Liver (tissue), 9 donors: Measurements from ENCODE around the gene CYP2U1. TPM values are rescaled to one million over a fixed set of nuclear protein-coding genes. Genes with fewer than 3 reads are reported as not detected.

Experiments
- DNase-seq: peaks from one replicate; pipeline ENCODE4 v3.0.0-alpha.2; 2017; ENCODE audit warnings: low spot score
- H3K27ac ChIP-seq, 2 donors: one replicate each; pipeline ENCODE4 v1.7.0; 2013; ENCODE audit warnings: inconsistent platforms in 2 of 2, low read length in 2 of 2, control low read depth in 1 of 2, low read depth in 1 of 2, mild to moderate bottlenecking in 1 of 2
- H3K27me3 ChIP-seq, 4 donors: one replicate each; pipeline versions ENCODE4 v1.6.1 to v1.7.0; 2013; ENCODE audit warnings: low read length in 3 of 4, inconsistent platforms in 1 of 4, mild to moderate bottlenecking in 1 of 4, moderate library complexity in 1 of 4; ENCODE audit not compliant: control insufficient read depth in 4 of 4, insufficient read depth in 4 of 4
- H3K36me3 ChIP-seq, 4 donors: one replicate each; pipeline versions ENCODE4 v1.6.1 to v1.7.0; 2013; ENCODE audit warnings: low read length in 3 of 4, mild to moderate bottlenecking in 3 of 4, low read depth in 1 of 4, moderate library complexity in 1 of 4; ENCODE audit not compliant: control insufficient read depth in 4 of 4, insufficient read depth in 3 of 4
- H3K4me1 ChIP-seq, 4 donors: one replicate each; pipeline versions ENCODE4 v1.6.1 to v1.7.0; 2013; ENCODE audit warnings: low read length in 3 of 4, mild to moderate bottlenecking in 3 of 4, moderate library complexity in 1 of 4; ENCODE audit not compliant: control insufficient read depth in 4 of 4, insufficient read depth in 4 of 4
- H3K4me3 ChIP-seq, 3 donors: one replicate each; pipeline versions ENCODE4 v1.6.1 to v1.7.0; 2013; ENCODE audit warnings: low read length in 3 of 3, control low read depth in 1 of 3, low read depth in 1 of 3, mild to moderate bottlenecking in 1 of 3
- H3K9ac ChIP-seq, 2 donors: one replicate each; pipeline ENCODE4 v1.7.0; 2013; ENCODE audit warnings: low read length in 2 of 2, mild to moderate bottlenecking in 2 of 2, moderate library complexity in 2 of 2, control low read depth in 1 of 2, low read depth in 1 of 2
- H3K9me3 ChIP-seq, 4 donors: one replicate each; pipeline versions ENCODE4 v1.6.1 to v1.7.0; 2013; ENCODE audit warnings: low read length in 3 of 4; ENCODE audit not compliant: control insufficient read depth in 4 of 4
- EGR1 ChIP-seq, 2 donors: IDR thresholded peaks; 2 replicates each; pipeline ENCODE4 v1.6.1; 2016 to 2018; ENCODE audit warnings: antibody characterized with exemption in 2 of 2, low read depth in 2 of 2
- FOXA1 ChIP-seq: IDR thresholded peaks from 2 replicates; pipeline ENCODE4 v1.6.1; 2016; ENCODE audit warnings: antibody characterized with exemption
- GABPA ChIP-seq, 2 donors: IDR thresholded peaks in 1 of 2; conservative IDR thresholded peaks in 1 of 2; 2 replicates each; pipeline ENCODE4 v1.6.1; 2016; ENCODE audit warnings: antibody characterized with exemption in 2 of 2, mild to moderate bottlenecking in 1 of 2, moderate library complexity in 1 of 2
- HNF4A ChIP-seq, 2 donors: conservative IDR thresholded peaks; 2 replicates each; pipeline ENCODE4 v1.6.1; 2016; ENCODE audit warnings: antibody characterized with exemption in 2 of 2, mild to moderate bottlenecking in 2 of 2
- HNF4G ChIP-seq: IDR thresholded peaks from 2 replicates; pipeline ENCODE4 v1.6.1; 2016; ENCODE audit warnings: antibody characterized with exemption
- NR2F2 ChIP-seq: IDR thresholded peaks from 2 replicates; pipeline ENCODE4 v1.6.1; 2016; ENCODE audit warnings: antibody characterized with exemption
- RAD21 ChIP-seq, 2 donors: IDR thresholded peaks; 2 replicates each; pipeline ENCODE4 v1.6.1; 2016; ENCODE audit warnings: antibody characterized with exemption in 2 of 2, mild to moderate bottlenecking in 2 of 2
- RXRA ChIP-seq, 2 donors: IDR thresholded peaks; 2 replicates each; pipeline ENCODE4 v1.6.1; 2017 to 2018; ENCODE audit warnings: antibody characterized with exemption in 2 of 2, mild to moderate bottlenecking in 1 of 2
- SP1 ChIP-seq: IDR thresholded peaks from 2 replicates; pipeline ENCODE4 v1.6.1; 2018; ENCODE audit warnings: antibody characterized with exemption, mild to moderate bottlenecking
- WGBS: extraction: QIAGEN DNeasy Blood & Tissue Kit; methylation state at CpG from one replicate; pipeline ENCODE4 v1.1.7; 2013; 5-methylcytosine and 5-hydroxymethylcytosine counted together
- polyA plus RNA-seq, 2 donors: library from polyadenylated mRNA; stranded (reverse) in 1 of 2; unstranded in 1 of 2; fragments of 200-250 nt in 1 of 2; fragments of >200 nt in 1 of 2; fragmentation: Nextera tagmentation in 1 of 2; extraction: Ambion mirVana in 1 of 2; gene quantifications; one replicate each; pipeline versions ENCODE4 v1.2.1 to v1.2.3, GENCODE V29; 2013 to 2015
- total RNA-seq, 2 donors: library from RNA; depleted of rRNA; stranded (reverse); fragments of >200 nt; gene quantifications; one replicate each; pipeline ENCODE4 v1.2.3, GENCODE V29; 2014
- TF ChIP-seq, protein P1 (sequence below): IDR thresholded peaks from 2 replicates; pipeline ENCODE4 v1.6.1; 2016; ENCODE audit warnings: antibody characterized with exemption
- TF ChIP-seq, protein P2 (sequence below): IDR thresholded peaks from 2 replicates; pipeline ENCODE4 v1.6.1; 2016; ENCODE audit warnings: antibody characterized with exemption
- TF ChIP-seq, protein P3 (sequence below): IDR thresholded peaks from 2 replicates; pipeline ENCODE4 v1.6.1; 2016; ENCODE audit warnings: antibody characterized with exemption
- TF ChIP-seq, protein P4 (sequence below): IDR thresholded peaks from 2 replicates; pipeline ENCODE4 v1.6.1; 2016; ENCODE audit warnings: antibody characterized with exemption, mild to moderate bottlenecking
- donor health status: healthy.
- donor health status: healthy.
- donor health status: healthy.
- donor health status: healthy.
- donor health status: healthy.

The CYP2U1 gene
- total and polyA plus RNA-seq, 4 donors = 2.0 to 4.9 (median 3.2) TPM

DNA sequence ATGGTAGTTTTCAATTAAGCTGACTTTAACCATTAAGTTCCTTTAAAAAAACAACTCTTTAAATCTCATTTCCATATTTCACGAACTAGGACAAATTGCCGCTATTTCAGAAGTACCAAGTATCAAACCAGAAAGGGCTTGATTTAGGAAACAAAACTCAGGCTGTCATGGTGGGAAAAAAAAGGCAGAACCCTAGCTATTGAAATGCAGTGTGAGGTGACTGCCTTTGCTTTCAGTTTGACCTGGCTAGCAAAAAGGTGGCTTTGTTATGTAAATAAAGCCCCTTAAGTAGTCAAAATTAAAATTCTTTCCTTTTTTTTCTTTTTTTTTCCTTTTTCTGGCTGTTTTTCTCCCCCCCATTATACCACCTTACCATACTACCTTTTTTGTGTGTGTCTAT lies 40.6 kb upstream of the CYP2U1 start:
- DNase-seq = no peak
- Histone ChIP-seq H3K9ac (no peak overlapping the region), H3K36me3 (no peaks in the 10 kb centered on the region), H3K27me3 (no peaks in the 10 kb centered on the region), H3K9me3 (no peaks in the 10 kb centered on the region), H3K4me3 (no peak overlapping the region), H3K27ac (no peak overlapping the region), H3K4me1 (peaks cover 0 to 13% (median 1%) of the 10 kb centered on the region in 4 donors)
- TF ChIP-seq FOXA1 (no peak), HNF4G (no peak), EGR1 (IDR thresholded peaks at IDR 0.05; ENCODE audit: low read depth in 2 of 2) (no peak), RAD21 (IDR thresholded peaks at IDR 0.05) (no peak), GABPA (IDR thresholded peaks at IDR 0.05 in 1 of 2, conservative IDR thresholded peaks at IDR 0.05 in 1 of 2) (no peak)
- WGBS = 95% methylated on average over 2 of the region's 2 CpGs

DNA sequence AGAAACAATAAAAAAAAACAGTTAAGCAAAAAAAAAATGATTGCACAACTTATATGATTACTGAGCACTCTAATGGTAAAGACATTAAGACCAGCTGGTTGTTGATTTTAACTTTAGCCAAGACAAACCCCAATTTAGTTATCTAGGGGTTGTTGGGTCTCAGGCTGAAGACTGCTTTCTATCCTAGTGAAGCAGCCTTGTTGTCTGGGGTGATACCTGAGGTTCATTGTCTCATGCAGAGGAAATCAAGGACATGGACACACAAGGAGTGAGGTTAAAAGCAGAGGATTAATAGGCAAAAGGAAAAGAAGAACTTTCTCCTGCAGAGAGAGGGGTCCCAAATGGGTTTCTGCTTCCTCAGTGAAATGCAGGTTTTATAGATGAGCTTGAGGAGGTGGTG lies 40.0 kb upstream of the CYP2U1 start:
- TF ChIP-seq SP1 (no peak), HNF4G (no peak), NR2F2 (no peak), HNF4A (conservative IDR thresholded peaks at IDR 0.05) (no peak), RXRA (IDR thresholded peaks at IDR 0.05) (no peak)
- TF ChIP-seq, protein P1, sequence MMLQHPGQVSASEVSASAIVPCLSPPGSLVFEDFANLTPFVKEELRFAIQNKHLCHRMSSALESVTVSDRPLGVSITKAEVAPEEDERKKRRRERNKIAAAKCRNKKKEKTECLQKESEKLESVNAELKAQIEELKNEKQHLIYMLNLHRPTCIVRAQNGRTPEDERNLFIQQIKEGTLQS = no peak
- TF ChIP-seq, protein P2, sequence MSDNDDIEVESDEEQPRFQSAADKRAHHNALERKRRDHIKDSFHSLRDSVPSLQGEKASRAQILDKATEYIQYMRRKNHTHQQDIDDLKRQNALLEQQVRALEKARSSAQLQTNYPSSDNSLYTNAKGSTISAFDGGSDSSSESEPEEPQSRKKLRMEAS = no peak
- TF ChIP-seq, protein P3, sequence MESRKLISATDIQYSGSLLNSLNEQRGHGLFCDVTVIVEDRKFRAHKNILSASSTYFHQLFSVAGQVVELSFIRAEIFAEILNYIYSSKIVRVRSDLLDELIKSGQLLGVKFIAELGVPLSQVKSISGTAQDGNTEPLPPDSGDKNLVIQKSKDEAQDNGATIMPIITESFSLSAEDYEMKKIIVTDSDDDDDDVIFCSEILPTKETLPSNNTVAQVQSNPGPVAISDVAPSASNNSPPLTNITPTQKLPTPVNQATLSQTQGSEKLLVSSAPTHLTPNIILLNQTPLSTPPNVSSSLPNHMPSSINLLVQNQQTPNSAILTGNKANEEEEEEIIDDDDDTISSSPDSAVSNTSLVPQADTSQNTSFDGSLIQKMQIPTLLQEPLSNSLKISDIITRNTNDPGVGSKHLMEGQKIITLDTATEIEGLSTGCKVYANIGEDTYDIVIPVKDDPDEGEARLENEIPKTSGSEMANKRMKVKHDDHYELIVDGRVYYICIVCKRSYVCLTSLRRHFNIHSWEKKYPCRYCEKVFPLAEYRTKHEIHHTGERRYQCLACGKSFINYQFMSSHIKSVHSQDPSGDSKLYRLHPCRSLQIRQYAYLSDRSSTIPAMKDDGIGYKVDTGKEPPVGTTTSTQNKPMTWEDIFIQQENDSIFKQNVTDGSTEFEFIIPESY = no peak
- TF ChIP-seq, protein P4, sequence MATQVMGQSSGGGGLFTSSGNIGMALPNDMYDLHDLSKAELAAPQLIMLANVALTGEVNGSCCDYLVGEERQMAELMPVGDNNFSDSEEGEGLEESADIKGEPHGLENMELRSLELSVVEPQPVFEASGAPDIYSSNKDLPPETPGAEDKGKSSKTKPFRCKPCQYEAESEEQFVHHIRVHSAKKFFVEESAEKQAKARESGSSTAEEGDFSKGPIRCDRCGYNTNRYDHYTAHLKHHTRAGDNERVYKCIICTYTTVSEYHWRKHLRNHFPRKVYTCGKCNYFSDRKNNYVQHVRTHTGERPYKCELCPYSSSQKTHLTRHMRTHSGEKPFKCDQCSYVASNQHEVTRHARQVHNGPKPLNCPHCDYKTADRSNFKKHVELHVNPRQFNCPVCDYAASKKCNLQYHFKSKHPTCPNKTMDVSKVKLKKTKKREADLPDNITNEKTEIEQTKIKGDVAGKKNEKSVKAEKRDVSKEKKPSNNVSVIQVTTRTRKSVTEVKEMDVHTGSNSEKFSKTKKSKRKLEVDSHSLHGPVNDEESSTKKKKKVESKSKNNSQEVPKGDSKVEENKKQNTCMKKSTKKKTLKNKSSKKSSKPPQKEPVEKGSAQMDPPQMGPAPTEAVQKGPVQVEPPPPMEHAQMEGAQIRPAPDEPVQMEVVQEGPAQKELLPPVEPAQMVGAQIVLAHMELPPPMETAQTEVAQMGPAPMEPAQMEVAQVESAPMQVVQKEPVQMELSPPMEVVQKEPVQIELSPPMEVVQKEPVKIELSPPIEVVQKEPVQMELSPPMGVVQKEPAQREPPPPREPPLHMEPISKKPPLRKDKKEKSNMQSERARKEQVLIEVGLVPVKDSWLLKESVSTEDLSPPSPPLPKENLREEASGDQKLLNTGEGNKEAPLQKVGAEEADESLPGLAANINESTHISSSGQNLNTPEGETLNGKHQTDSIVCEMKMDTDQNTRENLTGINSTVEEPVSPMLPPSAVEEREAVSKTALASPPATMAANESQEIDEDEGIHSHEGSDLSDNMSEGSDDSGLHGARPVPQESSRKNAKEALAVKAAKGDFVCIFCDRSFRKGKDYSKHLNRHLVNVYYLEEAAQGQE = no peak
- peaks cover 0 to 18% (median 1%) of the 10 kb centered on the region in 4 donors for H3K4me1 ChIP-seq
- H3K9ac ChIP-seq = no peak overlapping the region

More for the DNA sequence above, 40.0 kb upstream of the CYP2U1 start:
- no peak overlapping the region for H3K4me3 ChIP-seq
- H3K27me3 ChIP-seq = no peaks in the 10 kb centered on the region
- no peaks in the 10 kb centered on the region for H3K36me3 ChIP-seq
- DNase-seq = no peak
- H3K27ac ChIP-seq = no peak overlapping the region
- no peaks in the 10 kb centered on the region for H3K9me3 ChIP-seq
